22Rv1 (cell line): Measurements from ENCODE around the gene GALM.

Source experiments
- CTCF ChIP-seq: fragments of 450-650 bp; IDR thresholded peaks from 2 replicates; pipeline ENCODE4 v1.5.1; 2017; ENCODE audit warnings: mild to moderate bottlenecking
- ZFX ChIP-seq: fragments of 450-650 bp; IDR thresholded peaks from 2 replicates; pipeline ENCODE4 v1.6.1; 2017; ENCODE audit warnings: antibody characterized with exemption, borderline replicate concordance

GRCh38 chr2:38653715-38654527 lies 12.0 kb upstream of the GALM start:
- no peak for TF ChIP-seq CTCF
- TF ChIP-seq ZFX: no peak
